H1 (cell line): ENCODE results near the gene RNF149. TPM values are rescaled to one million over a fixed set of nuclear protein-coding genes. Genes with fewer than 3 reads are reported as not detected.

ENCODE experiments used
- CBX8 ChIP-seq: fragments of 300-800, 300-1000 bp; sonication (generic); IDR thresholded peaks from 2 replicates; pipeline ENCODE4 v1.7.1; 2016; ENCODE audit warnings: low read depth, low read length, borderline replicate concordance
- CHD7 ChIP-seq: fragments of 300-600 bp; sonication (generic); IDR thresholded peaks from 2 replicates; pipeline ENCODE4 v1.7.1; 2012; ENCODE audit warnings: low read length, moderate library complexity, mild to moderate bottlenecking, inconsistent platforms; ENCODE audit not compliant: insufficient replicate concordance
- CTBP2 ChIP-seq: IDR thresholded peaks from 2 replicates; pipeline ENCODE4 v1.7.0; 2011; ENCODE audit warnings: borderline replicate concordance, mild to moderate bottlenecking, moderate library complexity, mixed read lengths, low read length; ENCODE audit not compliant: insufficient read depth, insufficient read length
- CTCF ChIP-seq, 3 experiments: IDR thresholded peaks; 1 replicate in 2 of 3; 2 replicates in 1 of 3; pipeline versions ENCODE4 v1.5.1 to v1.6.1; 2011; ENCODE audit warnings: low read length in 3 of 3, mild to moderate bottlenecking in 3 of 3, inconsistent platforms in 2 of 3, low read depth in 1 of 3, moderate library complexity in 1 of 3; ENCODE audit not compliant: insufficient read depth in 1 of 3; ENCODE audit errors: control extremely low read depth in 1 of 3
- HDAC6 ChIP-seq: IDR thresholded peaks from one replicate; pipeline ENCODE4 v1.7.1; 2012; ENCODE audit warnings: low read depth, mild to moderate bottlenecking, inconsistent platforms, low read length, moderate library complexity
- SP1 ChIP-seq: IDR thresholded peaks from 2 replicates; pipeline ENCODE4 v1.6.1; 2011; ENCODE audit warnings: low read depth, low read length
- SP4 ChIP-seq: IDR thresholded peaks from 2 replicates; pipeline ENCODE4 v1.6.1; 2012; ENCODE audit warnings: low read length, inconsistent platforms
- SUZ12 ChIP-seq: fragments of 200-600 bp; sonication (generic); IDR thresholded peaks from 2 replicates; pipeline ENCODE4 v1.6.1; 2012; ENCODE audit warnings: mild to moderate bottlenecking, inconsistent platforms, low read length, moderate library complexity, mixed read lengths
- TCF12 ChIP-seq: IDR thresholded peaks from 2 replicates; pipeline ENCODE4 v1.6.1; 2011; ENCODE audit warnings: low read depth, mild to moderate bottlenecking, low read length
- TEAD4 ChIP-seq: IDR thresholded peaks from 2 replicates; pipeline ENCODE4 v1.6.1; 2012; ENCODE audit warnings: low read depth, low read length, inconsistent platforms, mixed read lengths
- polyA plus RNA-seq, 7 experiments: library from polyadenylated mRNA; depleted of rRNA in 3 of 7; stranded (reverse) in 5 of 7; unstranded in 2 of 7; fragments of >200 nt in 5 of 7; fragments of 200-250 nt in 2 of 7; gene quantifications; 1 replicate in 5 of 7; 2 replicates in 1 of 7; 4 replicates in 1 of 7; pipeline versions ENCODE4 v1.2.1 to v1.2.3, GENCODE V29; 2011 to 2013; ENCODE audit warnings: missing spikeins in 2 of 7, mixed read lengths in 2 of 7
- total RNA-seq: library from RNA; stranded (reverse); fragmentation: NEBNext Ultra II Directional; extraction: Animal tissue kit (Norgen Biotek cat#: 25700); gene quantifications from 2 replicates; pipeline ENCODE4 v1.2.1, GENCODE V29; 2021

Gene RNF149
- total and polyA plus RNA-seq, 2 of the 8 experiments (the other 6 are each of a cell fraction or from before 2014, with no cell fraction given), result 16.6 to 28.2 TPM

GRCh38 chr2:101344137-101344536 is 35.6 kb upstream of the RNF149 start (continued):
- TF ChIP-seq CHD7 (no peak), SP4 (no peak), TCF12 (no peak), SUZ12 (no peak), HDAC6 (no peak), CTCF (IDR thresholded peaks at IDR 0.05; ENCODE audit: control extremely low read depth in 1 of 3, insufficient read depth in 1 of 3, low read depth in 1 of 3, low read length in 3 of 3) (no peak), SP1 (no peak), CTBP2 (no peak), CBX8 (no peak), TEAD4 (no peak)
